GM18520 (cell line): ENCODE data around the gene UPF3B.
A peak's percentile ranks its signal among the peaks of the same experiment; 100 is the strongest.
"Not testable (repeated sequence)": the region's sequence is repeated elsewhere in the genome, so short reads cannot be mapped to it uniquely, and the experiment has no call there.

ENCODE experiments used
- ATAC-seq: cut with Tn5 transposase; IDR thresholded peaks from one replicate; pipeline ENCODE4 v1.9.1; 2021; ENCODE audit not compliant: unreplicated experiment

The UPF3B gene

GRCh38 chrX:119826399-119826959, 26.3 kb downstream of the UPF3B start:
- no peak for ATAC-seq

- not testable (repeated sequence) for ATAC-seq
Measured at GRCh38 chrX:119824221-119824620, 28.5 kb downstream of the UPF3B start.

DNA sequence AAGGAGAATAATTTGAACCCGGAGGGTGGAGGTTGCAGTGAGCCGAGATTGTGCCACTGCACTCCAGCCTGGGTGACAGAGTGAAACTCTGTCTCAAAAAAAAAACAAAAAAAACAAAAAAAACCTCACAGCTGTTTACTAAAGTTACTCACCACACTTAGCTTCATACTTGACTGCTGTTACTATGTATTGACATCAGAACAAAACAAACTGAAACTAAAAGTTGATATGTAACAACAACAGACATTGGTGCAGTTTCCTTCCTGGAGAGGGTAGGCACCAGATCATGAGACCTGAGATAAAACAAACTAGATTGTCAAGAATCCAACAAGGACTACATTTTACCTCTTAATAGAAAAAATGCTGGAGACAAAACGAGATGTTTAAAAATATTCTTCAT, 31.1 kb downstream of the UPF3B start:
- peak; percentile 87 for ATAC-seq

GRCh38 chrX:119817130-119817690, 35.6 kb downstream of the UPF3B start:
- no peak for ATAC-seq

GRCh38 chrX:119816300-119816699, 36.5 kb downstream of the UPF3B start:
- ATAC-seq, result no peak

- ATAC-seq, result no peak
Measured at GRCh38 chrX:119809185-119809666, 43.5 kb downstream of the UPF3B start.

DNA sequence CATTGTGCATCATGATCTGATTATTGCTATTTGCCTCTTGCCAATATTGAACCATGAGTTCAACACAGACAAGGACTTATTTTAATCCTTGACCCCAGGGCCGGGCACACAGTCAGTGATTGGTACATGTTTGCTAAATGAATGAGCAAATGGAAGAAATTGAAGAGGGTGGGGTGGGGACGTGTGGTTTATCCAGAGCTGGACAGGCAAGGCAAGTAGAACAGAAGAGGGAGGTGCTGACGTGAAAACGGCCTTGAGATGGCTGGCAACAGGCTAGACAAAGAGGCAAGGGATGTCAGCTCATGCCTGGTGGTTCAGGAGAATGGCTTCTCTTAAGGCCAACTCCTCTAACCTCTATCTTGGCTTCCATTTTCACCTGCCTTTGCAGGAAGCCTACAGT, 44.3 kb downstream of the UPF3B start:
- not testable (repeated sequence) for ATAC-seq

GRCh38 chrX:119802546-119802945, 50.2 kb downstream of the UPF3B start:
- ATAC-seq, result no peak

DNA sequence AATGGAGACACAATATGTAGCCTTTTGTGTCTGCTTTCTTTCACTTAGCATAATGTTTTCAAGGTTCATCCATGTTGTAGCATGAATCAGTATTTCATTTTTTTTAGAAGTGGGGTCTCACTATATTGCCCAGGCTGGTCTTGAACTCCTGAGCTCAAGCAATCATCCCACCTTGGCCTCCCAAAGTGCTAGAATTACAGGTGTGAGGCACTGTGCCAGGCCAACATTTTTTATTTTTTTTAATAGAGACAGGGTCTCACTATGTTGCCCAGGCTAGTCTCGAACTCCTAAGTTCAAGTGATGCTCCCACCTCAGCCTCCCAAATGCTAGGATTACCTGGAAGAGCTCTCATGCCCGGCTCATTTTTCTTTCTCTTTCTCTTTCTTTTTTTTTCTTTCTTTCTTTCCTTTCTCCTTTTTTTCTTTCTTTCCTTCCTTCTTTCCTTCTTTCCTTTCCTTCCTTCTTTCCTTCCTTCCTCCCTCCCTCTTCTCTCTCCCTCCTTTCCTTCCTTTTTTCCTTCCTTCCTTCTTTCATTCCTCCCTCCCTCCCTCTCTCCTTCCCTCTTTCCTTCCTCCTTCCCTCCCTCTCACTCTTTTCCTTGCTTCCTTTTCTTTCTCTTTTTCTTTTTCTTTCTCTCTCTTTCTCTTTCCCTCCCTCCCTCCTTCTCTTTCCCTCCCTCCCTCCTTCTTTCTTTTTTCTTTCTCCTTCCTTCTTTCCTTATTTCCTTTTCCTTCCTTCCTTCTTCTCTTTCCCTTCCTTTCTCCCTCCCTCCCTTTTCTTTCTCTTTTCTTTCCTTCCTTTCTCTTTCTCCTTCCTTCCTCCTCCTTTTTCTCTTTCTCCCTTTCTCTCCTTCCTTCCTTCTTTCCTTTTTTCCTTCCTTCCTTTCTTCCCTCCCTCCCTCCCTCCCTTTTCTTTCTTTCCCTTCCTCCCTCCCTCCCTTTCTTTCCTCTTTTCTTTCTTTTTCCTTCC, 51.2 kb downstream of the UPF3B start:
- no peak for ATAC-seq

DNA sequence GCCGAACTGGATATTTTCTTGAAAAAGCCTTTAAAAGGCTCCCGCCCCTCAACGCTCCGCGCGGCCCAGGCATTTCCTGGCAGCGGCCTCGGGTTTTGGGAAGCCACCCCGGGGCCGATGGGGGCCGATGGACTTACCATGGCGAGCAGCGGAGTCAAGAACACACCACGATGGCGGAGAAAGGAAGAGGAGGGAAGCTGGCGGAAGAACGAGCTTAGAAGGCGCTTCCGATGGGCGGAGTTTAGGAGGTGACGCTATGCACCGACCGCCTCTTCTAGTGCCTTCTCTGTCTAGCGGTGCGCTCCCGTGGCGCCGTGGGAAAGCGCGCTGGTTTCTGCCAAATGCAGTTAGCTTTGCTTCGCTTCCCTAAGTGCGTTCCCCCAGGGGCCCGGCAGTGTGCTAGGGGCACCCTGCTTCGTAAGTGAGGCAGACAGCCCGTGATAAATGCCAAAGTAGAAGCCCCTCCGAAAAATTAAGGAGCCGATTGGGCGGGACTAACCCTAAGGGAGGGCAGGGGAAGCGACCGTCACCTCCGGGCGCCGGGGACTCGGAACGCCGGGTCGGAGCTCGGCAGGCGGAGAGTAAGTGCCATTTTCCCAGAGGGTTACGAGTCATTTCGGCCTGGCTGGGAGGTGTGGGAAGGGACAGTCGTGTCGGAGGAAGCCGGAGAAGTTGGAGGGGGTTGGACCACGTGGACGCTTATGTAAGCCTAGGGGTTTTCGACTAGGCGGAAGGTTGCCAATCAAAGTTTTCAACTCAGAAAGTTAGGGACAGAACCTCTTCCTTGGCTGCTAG, 61.1 kb downstream of the UPF3B start, which contains the start of gene RPL39:
Gene RPL39 (minus strand): TSS at position 194 of the 795 bp plus-strand sequence. CDS start 54 bp downstream, at position 140.
- peak; percentile 74 for ATAC-seq

DNA sequence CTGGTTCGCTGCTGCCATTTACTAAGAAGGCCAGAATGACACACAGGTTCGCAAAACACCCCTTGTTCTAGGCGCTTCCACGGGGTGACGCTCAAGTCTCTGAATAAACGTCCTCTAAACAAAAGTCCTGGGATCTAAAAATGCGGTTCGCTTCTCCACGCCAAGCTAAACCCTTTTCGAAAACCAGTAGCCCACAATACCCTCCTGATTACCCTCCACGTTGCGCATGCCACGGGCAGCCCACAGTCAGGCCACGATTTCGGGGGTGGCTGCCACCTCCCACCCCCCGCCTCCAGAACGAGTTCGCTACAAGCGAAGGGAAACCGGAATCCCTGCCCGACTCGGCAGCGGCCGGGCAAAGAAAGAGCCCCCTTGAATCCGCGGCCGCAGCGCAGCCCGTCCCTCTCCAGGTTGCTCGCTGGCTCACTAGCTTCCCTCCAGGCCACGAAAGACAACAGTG, 61.8 kb downstream of the UPF3B start:
- peak; percentile 13 for ATAC-seq

DNA sequence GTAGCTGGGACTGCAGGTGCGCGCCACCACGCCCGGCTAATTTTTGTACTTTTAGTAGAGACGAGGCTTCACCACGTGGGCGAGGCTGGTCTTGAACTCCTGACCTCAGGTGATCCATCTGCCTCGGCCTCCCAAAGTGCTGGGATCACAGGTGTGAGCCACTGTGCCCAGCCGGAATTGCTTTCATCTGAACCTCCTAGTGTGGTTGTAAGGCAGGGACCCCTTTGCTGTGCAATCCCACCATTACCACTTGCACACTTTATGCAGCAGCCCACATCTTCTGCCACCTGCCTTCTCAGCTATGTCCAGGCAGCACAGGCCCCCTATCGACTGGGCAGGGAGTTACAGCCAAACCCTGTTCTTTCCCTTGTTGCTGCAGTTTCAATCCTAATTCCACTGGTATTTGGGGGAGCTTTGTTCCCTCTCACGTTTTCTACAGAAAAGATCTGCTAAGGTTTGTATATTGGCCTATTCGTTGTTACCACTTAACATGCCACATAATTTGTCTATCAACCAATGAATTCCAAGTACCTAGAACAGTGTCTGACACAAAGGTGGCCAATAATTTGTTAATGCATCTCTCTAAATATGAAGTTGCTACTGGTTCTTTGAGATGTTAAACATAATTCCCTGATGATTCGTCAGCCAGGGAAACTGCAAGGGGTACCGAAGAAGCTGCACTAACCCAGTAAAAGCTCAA, 67.9 kb downstream of the UPF3B start:
- no peak for ATAC-seq
